Measurements from ENCODE around the gene PC.

GRCh38 chr11:66848671-66849500, 109.3 kb downstream of the PC start:
- no peak for TF ChIP-seq CTCF (optimal IDR thresholded peaks at IDR 0.05 in 1 of 3, IDR thresholded peaks at IDR 0.05 in 1 of 3, conservative IDR thresholded peaks at IDR 0.05 in 1 of 3; ENCODE audit: extremely low read depth in 1 of 3, insufficient read depth in 2 of 3, low read length in 3 of 3)
- TF ChIP-seq EZH2 (IDR thresholded peaks at IDR 0.05; ENCODE audit: low read length): no peak
